ENCODE results near the gene PIGM.

The PIGM gene

GRCh38 chr1:160004425-160004824, 27.4 kb downstream of the PIGM start:
- H3K4me3 ChIP-seq (replicated peaks in 1 of 2; ENCODE audit: low read depth in 2 of 2, low read length in 2 of 2) = no peak overlapping the region
- no peak for TF ChIP-seq CTCF (IDR thresholded peaks at IDR 0.05; ENCODE audit: low read depth, low read length)
- no peak for DNase-seq (ENCODE audit: low read depth in 2 of 2)

GRCh38 chr1:160004001-160004400, 27.8 kb downstream of the PIGM start:
- DNase-seq (ENCODE audit: low read depth in 2 of 2) = no peak
- no peak for TF ChIP-seq CTCF (IDR thresholded peaks at IDR 0.05; ENCODE audit: low read depth, low read length)
- H3K4me3 ChIP-seq (replicated peaks in 1 of 2; ENCODE audit: low read depth in 2 of 2, low read length in 2 of 2) = no peak overlapping the region

GRCh38 chr1:160001440-160001839, 30.4 kb downstream of the PIGM start:
- no peak for TF ChIP-seq CTCF (IDR thresholded peaks at IDR 0.05; ENCODE audit: low read depth, low read length)
- DNase-seq (ENCODE audit: low read depth in 2 of 2) = no peak
- H3K4me3 ChIP-seq (replicated peaks in 1 of 2; ENCODE audit: low read depth in 2 of 2, low read length in 2 of 2) = no peak overlapping the region

- no peak for TF ChIP-seq CTCF (IDR thresholded peaks at IDR 0.05; ENCODE audit: low read depth, low read length)
- peak; percentile 36 to 47 for DNase-seq (ENCODE audit: low read depth in 2 of 2)
- H3K4me3 ChIP-seq (replicated peaks in 1 of 2; ENCODE audit: low read depth in 2 of 2, low read length in 2 of 2) = no peak overlapping the region
Observed at GRCh38 chr1:159999204-159999603, 32.6 kb downstream of the PIGM start.

- no peak for TF ChIP-seq CTCF (IDR thresholded peaks at IDR 0.05; ENCODE audit: low read depth, low read length)
- no peak overlapping the region for H3K4me3 ChIP-seq (replicated peaks in 1 of 2; ENCODE audit: low read depth in 2 of 2, low read length in 2 of 2)
- DNase-seq (ENCODE audit: low read depth in 2 of 2) = peak; percentile 79 to 94
Observed at GRCh38 chr1:159996653-159997052, 35.1 kb downstream of the PIGM start.

- H3K4me3 ChIP-seq (replicated peaks in 1 of 2; ENCODE audit: low read depth in 2 of 2, low read length in 2 of 2) = no peak overlapping the region
- TF ChIP-seq CTCF (IDR thresholded peaks at IDR 0.05; ENCODE audit: low read depth, low read length) = no peak
- DNase-seq (ENCODE audit: low read depth in 2 of 2) = peak in 1 of 2 donors; percentile 6
Observed at GRCh38 chr1:159994896-159995295, 36.9 kb downstream of the PIGM start.

- TF ChIP-seq CTCF (IDR thresholded peaks at IDR 0.05; ENCODE audit: low read depth, low read length) = no peak
- peak in 1 of 2 donors; percentile 15 for DNase-seq (ENCODE audit: low read depth in 2 of 2)
Observed at GRCh38 chr1:159993911-159994310, 37.9 kb downstream of the PIGM start.

More at GRCh38 chr1:159993911-159994310, 37.9 kb downstream of the PIGM start:
- H3K4me3 ChIP-seq (replicated peaks in 1 of 2; ENCODE audit: low read depth in 2 of 2, low read length in 2 of 2) = no peak overlapping the region

All from cardiac fibroblast (primary cell).